GF-D8 (cell line): ENCODE results near the gene SCAMP1.
"Not testable (repeated sequence)": the region's sequence is repeated elsewhere in the genome, so short reads cannot be mapped to it uniquely, and the experiment has no call there.

Source experiments
- DNase-seq: peaks from one replicate; lab custom pipeline; 2025; lab: John Stamatoyannopoulos, UW

Gene SCAMP1

DNA sequence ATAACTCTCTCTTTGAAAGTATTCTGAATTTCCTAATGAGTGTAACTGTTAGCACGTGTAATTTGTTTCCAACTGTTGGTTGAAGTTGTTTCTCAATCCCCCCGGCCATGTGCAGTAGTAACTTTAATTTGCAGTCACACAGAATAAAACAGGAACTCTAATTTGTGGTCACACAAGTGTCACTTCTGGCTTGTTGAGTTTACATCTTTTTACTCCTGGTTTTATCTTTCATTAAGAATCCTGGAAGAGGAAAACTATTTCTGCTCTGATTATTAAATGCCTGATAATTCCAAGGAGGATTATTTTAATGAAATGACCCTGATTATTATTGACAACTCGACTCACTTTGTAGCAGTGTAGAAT is 1.2 kb downstream of the SCAMP1 start:
- peak; percentile 44 for DNase-seq

- no peak for DNase-seq
Measured at GRCh38 chr5:78362220-78362619, 1.8 kb downstream of the SCAMP1 start.

DNA sequence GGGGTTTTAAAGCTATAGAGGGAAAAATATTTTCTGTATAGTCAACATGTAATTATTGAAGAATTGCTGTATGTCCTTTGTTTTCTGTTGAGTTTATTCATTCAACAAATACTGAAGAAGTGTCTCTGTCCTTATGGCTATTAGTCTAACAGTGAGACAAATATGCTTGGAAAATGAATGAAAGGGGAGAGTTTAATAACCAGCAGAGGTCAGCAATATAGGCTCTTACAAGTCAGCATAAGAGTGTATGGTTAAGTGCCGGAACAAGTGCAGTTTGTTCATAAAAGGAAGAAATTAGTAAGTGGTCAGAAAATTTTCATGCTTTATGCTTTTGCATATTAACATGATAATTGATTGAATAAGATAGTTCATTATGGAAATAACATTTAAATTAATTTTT is 3.6 kb downstream of the SCAMP1 start:
- no peak for DNase-seq

- DNase-seq: no peak
Measured at GRCh38 chr5:78367318-78367991, 7.0 kb downstream of the SCAMP1 start.

- DNase-seq: no peak
Measured at GRCh38 chr5:78369680-78370079, 9.3 kb downstream of the SCAMP1 start.

GRCh38 chr5:78373231-78373630 is 12.8 kb downstream of the SCAMP1 start:
- no peak for DNase-seq

- DNase-seq: no peak
Measured at GRCh38 chr5:78376315-78376714, 15.9 kb downstream of the SCAMP1 start.

DNA sequence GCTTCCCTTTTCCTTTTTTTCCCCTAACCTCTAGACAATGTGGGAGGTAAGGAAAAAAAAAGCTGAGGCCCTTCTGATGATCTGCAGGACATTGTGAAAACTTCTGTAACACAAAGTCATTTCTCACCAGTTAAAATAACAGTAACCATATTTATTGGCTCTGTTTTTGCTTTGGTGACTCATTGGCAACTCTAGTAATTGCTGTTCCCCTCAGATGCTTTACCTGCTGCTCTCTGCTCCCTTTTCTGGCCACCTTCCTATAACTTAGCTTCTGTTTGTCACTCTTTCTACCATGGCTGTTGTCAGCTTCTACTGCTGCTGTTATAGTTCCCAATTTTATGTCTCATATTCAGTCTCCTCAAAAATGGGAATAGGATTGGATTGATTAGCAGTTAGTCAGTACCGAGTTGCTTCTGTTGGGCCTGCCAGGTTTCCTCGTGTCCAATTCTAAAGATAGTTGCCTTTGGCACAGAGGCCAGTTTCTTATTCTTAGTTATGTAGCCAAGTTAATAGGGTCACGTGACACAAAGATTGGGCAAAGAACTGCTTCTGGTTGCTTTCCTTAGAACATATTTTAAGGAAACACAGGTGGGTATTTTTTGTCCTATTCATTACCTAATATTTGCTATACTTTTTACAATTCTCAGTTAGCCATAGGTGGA is 16.8 kb downstream of the SCAMP1 start:
- DNase-seq: no peak

DNA sequence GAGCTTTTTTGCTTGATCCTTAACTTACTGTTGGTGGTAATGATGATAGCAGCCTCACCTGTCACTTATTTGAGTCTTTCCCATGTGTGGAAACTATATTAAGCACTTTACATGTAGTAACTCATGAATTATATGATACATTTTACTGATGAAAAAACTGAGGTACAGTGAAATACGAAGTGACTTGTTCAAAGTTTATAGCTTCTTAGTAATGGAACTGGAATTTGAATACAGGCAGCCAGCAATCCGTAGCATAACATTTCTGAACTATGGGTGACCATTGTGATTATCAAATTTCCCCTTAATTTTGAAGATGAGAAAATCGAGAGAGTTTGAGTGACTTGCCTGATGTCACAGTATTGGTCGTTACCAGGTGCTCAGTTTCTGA is 17.3 kb downstream of the SCAMP1 start:
- no peak for DNase-seq

- no peak for DNase-seq
Measured at GRCh38 chr5:78387468-78388153, 27.2 kb downstream of the SCAMP1 start.

GRCh38 chr5:78391357-78391756 is 30.9 kb downstream of the SCAMP1 start:
- not testable (repeated sequence) for DNase-seq

DNA sequence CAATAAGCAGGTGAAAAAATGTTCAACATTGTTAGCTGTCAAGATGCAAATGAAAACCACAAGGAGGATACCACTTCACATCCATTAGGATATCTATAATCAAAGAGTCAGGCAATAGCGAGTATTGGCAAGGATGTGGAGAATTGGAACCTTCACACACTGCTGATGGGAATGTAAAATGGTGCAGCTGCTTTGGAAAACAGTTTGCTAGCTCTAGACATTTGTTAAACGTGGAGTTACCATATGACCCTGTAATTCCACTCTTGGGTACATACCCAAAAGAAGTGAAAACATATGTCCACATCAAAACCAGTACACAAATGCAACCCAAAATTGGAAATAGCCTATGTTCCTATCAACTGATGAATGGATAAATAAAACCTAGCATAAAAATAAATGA is 37.4 kb downstream of the SCAMP1 start:
- no peak for DNase-seq

DNA sequence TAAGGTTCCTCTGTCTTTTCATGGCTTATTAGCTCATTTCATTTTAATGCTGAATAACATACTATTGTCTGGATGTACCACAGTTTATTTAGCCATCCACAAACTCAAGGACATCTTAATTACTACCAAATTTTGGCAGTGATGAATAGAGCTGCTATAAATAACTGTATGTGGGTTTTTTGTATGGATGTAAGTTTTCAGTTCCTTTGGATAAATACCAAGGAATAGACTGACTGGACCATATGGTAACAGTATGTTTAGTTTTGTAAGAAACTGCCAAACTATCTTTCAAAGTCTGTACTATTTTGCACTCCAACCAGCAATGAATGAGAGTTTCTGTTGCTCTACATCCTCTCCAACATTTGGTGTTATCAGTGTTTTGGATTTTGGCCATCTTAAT is 38.7 kb downstream of the SCAMP1 start:
- DNase-seq: no peak

DNA sequence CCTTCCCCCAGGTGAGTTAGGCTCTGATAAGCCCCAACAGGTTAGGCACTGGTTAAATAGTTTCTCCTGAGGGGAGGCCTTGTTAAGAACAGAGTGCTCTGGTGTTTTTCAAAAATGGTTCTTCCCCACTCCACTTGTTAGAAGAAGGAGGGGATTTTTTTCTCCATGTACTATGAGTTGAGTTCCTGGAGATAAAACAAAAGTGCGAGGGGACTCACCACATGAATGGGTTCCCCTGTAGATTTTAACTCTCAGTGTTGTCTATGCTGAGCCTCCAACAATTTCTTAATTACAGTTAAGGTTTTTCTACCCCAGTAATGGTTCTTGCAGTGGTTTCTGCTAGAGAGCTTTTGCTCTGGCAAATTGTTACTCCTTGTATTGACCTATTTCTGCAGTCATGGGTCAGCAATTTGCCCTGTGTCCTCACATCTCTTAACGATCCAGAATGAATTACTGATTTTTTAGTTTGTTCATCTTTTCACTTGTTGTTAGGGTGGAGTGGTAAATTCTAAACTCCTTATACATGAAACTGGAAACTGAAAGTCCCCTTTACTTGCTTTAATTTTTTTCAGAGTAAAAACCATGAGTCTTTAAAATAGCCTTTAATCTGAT is 44.4 kb downstream of the SCAMP1 start:
- DNase-seq: no peak

DNA sequence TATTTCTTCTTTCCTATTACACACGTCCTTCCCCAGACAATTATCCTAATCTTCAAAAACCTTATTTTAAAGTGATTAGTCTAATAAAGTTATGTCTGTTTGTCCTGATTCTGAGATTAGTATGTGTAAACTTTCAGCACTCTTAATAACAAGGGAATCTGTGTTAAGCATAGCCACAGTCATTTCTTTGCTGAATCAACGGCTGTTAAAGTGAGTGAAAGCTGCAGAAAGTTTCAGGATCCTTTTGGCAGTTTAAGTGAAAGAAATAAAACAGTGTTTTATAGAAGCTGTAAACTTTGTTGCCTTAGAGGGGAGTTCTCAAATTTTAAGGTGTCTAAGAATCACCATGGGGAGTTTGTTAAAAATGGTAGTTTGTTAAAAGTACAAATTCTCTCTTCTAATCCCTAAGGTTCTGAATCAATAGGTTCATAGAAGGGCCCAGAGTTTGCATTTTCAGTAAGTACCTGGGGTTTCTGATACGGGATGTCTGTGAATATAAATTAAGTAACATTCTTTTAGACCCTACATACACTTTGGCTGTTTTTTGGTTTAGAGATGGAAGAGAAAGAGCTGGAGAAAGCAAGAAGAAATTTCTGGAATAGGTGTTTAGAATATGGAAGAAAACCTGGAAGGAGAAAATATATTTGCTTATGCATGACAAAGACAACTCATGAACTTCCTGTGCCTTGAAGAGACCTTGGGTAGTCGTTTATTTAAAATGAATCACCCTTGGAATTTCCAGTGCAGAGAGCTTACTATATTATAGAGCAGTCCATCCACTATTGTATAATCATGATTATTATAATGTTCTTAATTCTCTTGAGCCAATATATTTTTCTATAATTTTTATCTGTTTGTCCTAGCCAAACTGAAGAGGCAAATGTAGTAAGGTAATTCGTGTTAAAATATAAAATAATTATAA is 45.7 kb downstream of the SCAMP1 start:
- no peak for DNase-seq

GRCh38 chr5:78407458-78407857 is 47.0 kb downstream of the SCAMP1 start:
- no peak for DNase-seq

GRCh38 chr5:78411586-78411985 is 51.2 kb downstream of the SCAMP1 start:
- DNase-seq: no peak

DNA sequence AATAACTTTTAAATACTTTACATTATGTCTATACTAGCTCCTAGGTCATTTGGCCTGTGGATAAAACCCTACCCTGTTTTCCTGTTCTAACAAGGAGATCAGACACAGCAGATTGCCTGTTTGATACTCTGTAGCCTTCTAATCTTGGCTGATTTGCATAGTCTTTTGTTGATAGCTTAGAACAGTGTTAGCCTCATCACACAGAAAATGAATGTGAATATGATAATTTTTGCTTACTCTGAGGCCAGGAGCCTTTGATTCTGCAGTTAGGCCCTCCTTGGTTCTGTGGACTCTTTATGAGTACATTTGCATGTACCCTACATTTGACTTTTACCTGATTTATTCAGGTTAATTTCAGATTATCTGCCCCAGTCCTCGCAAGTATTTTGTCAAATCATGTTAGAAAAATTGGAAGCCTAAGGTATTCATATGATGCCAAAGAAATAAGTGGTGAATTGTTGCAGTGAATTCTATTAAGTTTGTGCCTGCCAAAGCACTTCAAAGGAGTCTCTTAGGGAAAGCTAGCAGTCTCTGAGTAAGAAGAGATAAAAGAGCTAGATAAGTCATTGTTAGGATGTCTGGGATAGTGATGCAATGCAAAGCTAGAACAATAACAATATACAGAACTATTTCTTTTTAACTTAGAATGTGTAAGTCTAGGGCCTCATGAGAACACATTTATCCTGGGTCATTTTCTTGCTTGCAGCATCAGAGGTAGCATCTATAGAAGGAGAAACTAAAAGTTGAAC is 56.4 kb downstream of the SCAMP1 start:
- DNase-seq: no peak

DNA sequence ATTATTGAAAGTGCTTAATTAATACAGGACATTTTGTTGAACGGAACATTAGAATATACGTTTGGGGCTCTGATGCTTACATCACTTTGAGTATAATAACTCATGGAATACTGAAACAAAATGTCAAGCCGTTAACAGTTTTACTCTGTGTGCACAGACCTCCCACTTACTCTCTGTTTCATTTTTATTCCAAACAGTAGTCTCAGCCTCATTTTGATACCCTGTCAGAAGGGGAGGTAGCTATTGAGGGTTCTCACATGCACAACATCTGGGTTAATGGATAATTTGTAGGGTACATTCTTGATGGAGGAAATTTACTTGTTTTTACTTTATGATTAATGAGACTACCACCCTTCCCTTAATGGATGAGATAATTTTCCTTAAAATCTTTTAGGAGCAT is 59.0 kb downstream of the SCAMP1 start:
- DNase-seq: no peak

DNA sequence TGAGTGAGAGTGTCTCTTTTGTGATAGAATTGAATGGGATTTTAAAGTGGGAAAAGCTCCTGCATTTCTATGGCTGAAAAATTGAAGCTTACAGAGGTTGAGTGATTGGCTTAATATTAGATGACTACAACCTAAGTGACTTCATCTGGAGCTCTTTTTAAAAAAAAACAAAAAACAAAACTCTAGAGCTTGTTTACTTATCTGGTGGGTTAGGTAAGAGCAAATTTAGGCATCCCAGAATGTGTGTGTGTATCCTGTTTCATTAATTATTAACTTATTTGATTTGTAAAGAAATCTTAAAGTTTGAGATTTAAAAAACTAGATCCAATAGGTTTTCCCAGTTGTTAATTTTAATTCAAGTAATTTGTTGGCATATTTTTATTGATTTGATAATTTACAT is 60.1 kb downstream of the SCAMP1 start:
- DNase-seq: no peak

DNA sequence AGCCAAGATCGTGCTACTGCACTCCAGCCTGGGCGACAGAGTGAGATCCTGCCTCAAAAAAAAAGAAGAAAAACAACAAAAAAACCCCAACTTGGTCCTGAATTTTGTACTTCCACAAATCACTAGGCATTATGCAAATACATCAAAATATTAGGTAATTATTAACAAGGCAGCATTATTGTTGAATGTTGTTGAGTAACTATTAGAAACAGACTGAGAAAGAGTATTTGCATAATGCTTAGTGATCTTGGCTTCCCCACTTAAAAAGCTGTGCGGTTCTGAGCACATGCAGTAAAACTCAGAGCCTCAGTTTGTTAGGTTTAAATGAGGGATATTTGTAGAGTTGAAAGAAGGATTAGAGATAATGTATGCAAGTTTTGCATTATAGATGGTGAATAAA is 64.2 kb downstream of the SCAMP1 start:
- DNase-seq: no peak
